ENCODE measurements around the gene EHMT1.

GRCh38 chr9:137610944-137611343, 7.9 kb upstream of the EHMT1 start:
- TF ChIP-seq NR2C2 (CRISPR knock-in tag; IDR thresholded peaks at IDR 0.05; ENCODE audit: borderline replicate concordance) (no peak), CTCF (CRISPR knock-in tag; IDR thresholded peaks at IDR 0.05) (no peak), SAP130 (CRISPR knock-in tag; IDR thresholded peaks at IDR 0.05; ENCODE audit: low read depth) (no peak), SNRNP70 (IDR thresholded peaks at IDR 0.05; ENCODE audit: low read depth, low read length) (no peak), ZNF205 (CRISPR knock-in tag; IDR thresholded peaks at IDR 0.05) (no peak)
- TF ChIP-seq, protein P1, sequence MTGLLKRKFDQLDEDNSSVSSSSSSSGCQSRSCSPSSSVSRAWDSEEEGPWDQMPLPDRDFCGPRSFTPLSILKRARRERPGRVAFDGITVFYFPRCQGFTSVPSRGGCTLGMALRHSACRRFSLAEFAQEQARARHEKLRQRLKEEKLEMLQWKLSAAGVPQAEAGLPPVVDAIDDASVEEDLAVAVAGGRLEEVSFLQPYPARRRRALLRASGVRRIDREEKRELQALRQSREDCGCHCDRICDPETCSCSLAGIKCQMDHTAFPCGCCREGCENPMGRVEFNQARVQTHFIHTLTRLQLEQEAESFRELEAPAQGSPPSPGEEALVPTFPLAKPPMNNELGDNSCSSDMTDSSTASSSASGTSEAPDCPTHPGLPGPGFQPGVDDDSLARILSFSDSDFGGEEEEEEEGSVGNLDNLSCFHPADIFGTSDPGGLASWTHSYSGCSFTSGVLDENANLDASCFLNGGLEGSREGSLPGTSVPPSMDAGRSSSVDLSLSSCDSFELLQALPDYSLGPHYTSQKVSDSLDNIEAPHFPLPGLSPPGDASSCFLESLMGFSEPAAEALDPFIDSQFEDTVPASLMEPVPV (CRISPR knock-in tag; IDR thresholded peaks at IDR 0.05) = no peak
- TF ChIP-seq, protein P2, sequence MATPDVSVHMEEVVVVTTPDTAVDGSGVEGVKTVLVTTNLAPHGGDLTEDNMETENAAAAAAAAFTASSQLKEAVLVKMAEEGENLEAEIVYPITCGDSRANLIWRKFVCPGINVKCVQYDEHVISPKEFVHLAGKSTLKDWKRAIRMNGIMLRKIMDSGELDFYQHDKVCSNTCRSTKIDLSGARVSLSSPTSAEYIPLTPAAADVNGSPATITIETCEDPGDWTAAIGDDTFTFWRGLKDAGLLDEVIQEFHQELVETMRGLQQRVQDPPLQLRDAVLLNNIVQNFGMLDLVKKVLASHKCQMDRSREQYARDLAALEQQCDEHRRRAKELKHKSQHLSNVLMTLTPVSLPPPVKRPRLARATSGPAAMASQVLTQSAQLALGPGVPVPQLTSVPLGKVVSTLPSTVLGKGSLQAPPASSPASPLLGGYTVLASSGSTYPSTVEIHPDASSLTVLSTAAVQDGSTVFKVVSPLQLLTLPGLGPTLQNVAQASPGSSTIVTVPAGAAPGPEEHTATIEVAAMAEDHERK (CRISPR knock-in tag; IDR thresholded peaks at IDR 0.05; ENCODE audit: low read depth) = no peak
- TF ChIP-seq, protein P3, sequence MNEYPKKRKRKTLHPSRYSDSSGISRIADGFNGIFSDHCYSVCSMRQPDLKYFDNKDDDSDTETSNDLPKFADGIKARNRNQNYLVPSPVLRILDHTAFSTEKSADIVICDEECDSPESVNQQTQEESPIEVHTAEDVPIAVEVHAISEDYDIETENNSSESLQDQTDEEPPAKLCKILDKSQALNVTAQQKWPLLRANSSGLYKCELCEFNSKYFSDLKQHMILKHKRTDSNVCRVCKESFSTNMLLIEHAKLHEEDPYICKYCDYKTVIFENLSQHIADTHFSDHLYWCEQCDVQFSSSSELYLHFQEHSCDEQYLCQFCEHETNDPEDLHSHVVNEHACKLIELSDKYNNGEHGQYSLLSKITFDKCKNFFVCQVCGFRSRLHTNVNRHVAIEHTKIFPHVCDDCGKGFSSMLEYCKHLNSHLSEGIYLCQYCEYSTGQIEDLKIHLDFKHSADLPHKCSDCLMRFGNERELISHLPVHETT (CRISPR knock-in tag; conservative IDR thresholded peaks at IDR 0.05) = no peak

Data from HepG2 (cell line).